Upper lobe of left lung (tissue), 6 donors: ENCODE data around the gene IMMP2L. TPM values are rescaled to one million over a fixed set of nuclear protein-coding genes. Genes with fewer than 3 reads are reported as not detected.
A peak's percentile ranks its signal among the peaks of the same experiment; 100 is the strongest.

ENCODE experiments used
- ATAC-seq, 2 donors: fragments of 200-7000 bp; cut with Tn5 transposase; one replicate each; pipeline ENCODE4 v1.9.1; 2022; ENCODE audit warnings: mild to moderate bottlenecking in 2 of 2, moderate library complexity in 2 of 2; ENCODE audit not compliant: low FRiP score in 2 of 2
- DNase-seq, 2 donors: peaks; one replicate each; pipeline ENCODE4 v3.0.0-alpha.2; 2019 to 2020
- H3K27ac ChIP-seq, 4 donors: fragments of 200-600 bp; sonication (generic); one replicate each; pipeline ENCODE4 v1.5.1; 2016 to 2019
- H3K27me3 ChIP-seq, 4 donors: fragments of 200-600 bp; sonication (generic); one replicate each; pipeline ENCODE4 v1.5.1; 2017 to 2019
- H3K36me3 ChIP-seq, 4 donors: fragments of 200-600 bp; sonication (generic); one replicate each; pipeline ENCODE4 v1.5.1; 2016 to 2019
- H3K4me1 ChIP-seq, 4 donors: fragments of 200-600 bp; sonication (generic); one replicate each; pipeline ENCODE4 v1.5.1; 2018 to 2019
- H3K4me3 ChIP-seq, 4 donors: fragments of 200-600 bp; sonication (generic); one replicate each; pipeline ENCODE4 v1.5.1; 2017 to 2019; ENCODE audit warnings: mild to moderate bottlenecking in 2 of 4, moderate library complexity in 1 of 4
- H3K9me3 ChIP-seq, 4 donors: fragments of 200-600 bp; sonication (generic); one replicate each; pipeline ENCODE4 v1.5.1; 2018 to 2019
- EP300 ChIP-seq, 4 donors: sonication (generic); formaldehyde crosslinking; IDR thresholded peaks; one replicate each; pipeline ENCODE4 v1.5.1; 2017; ENCODE audit warnings: antibody characterized with exemption in 4 of 4, control low read depth in 2 of 4
- POLR2A ChIP-seq, 4 donors: fragments of 450-650 bp; IDR thresholded peaks; one replicate each; pipeline ENCODE4 v1.5.1; 2016 to 2017; ENCODE audit warnings: antibody characterized with exemption in 4 of 4, mild to moderate bottlenecking in 2 of 4
- POLR2AphosphoS5 ChIP-seq, 2 donors: sonication (generic); formaldehyde crosslinking; IDR thresholded peaks; one replicate each; pipeline ENCODE4 v1.5.1; 2017; ENCODE audit warnings: antibody characterized with exemption in 2 of 2
- WGBS, 2 donors: methylation state at CpG; one replicate each; pipeline ENCODE4 v1.1.5; 2017 to 2018; 5-methylcytosine and 5-hydroxymethylcytosine counted together
- total RNA-seq, 6 donors: library from RNA; depleted of rRNA in 4 of 6; stranded (reverse); fragments of >200 nt in 4 of 6; gene quantifications; one replicate each; pipeline versions ENCODE4 v1.1.0 to v1.2.1, GENCODE V29; 2016 to 2021
- TF ChIP-seq, protein P1 (sequence below), 6 experiments: fragments of 450-650 bp in 4 of 6; fragments of 200-600 bp in 2 of 6; sonication (generic) in 2 of 6; IDR thresholded peaks; one replicate each; pipeline ENCODE4 v1.5.1; 2016 to 2019; ENCODE audit warnings: antibody characterized with exemption in 6 of 6
- donor health status: DM: no; HTN: no; CAD: no; lungs with moderate emphysema.
- donor health status: DM: no; HTN: yes; CAD: no; lungs with severe emphysema.

IMMP2L gene
- total RNA-seq, 6 donors from 2014 or later: 7.1 to 17.5 (median 11.3) TPM

DNA sequence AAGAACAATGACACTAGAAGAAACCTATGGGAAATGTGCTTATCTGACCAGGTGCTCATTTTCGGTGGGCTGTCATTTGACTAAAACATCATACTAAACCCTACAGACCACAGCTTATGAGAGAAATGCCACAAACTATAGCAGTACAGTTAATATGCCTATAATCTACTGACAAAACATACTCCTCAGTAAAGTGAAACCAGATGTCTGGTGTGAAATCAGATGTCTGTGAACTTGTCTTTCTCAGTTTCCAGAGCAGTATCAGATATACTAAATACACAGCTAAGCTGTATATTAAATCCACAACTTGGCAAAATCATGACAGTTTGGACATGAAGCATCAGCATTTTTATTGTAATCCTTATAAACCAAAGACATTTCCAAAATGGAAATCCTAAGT, 3.3 kb downstream of the IMMP2L start:
- ATAC-seq (no peak), DNase-seq (no peak)
- 81% methylated on average over 1 of the region's 1 CpG for WGBS, 2 donors
- Histone ChIP-seq H3K4me1 (peaks cover 10 to 21% (median 13%) of the 10 kb centered on the region in 4 donors), H3K27me3 (no peaks in the 10 kb centered on the region), H3K36me3 (peaks cover 0 to 6% (median 0%) of the 10 kb centered on the region in 4 donors), H3K4me3 (no peak overlapping the region), H3K27ac (no peak overlapping the region), H3K9me3 (no peaks in the 10 kb centered on the region)
- TF ChIP-seq, protein P1, sequence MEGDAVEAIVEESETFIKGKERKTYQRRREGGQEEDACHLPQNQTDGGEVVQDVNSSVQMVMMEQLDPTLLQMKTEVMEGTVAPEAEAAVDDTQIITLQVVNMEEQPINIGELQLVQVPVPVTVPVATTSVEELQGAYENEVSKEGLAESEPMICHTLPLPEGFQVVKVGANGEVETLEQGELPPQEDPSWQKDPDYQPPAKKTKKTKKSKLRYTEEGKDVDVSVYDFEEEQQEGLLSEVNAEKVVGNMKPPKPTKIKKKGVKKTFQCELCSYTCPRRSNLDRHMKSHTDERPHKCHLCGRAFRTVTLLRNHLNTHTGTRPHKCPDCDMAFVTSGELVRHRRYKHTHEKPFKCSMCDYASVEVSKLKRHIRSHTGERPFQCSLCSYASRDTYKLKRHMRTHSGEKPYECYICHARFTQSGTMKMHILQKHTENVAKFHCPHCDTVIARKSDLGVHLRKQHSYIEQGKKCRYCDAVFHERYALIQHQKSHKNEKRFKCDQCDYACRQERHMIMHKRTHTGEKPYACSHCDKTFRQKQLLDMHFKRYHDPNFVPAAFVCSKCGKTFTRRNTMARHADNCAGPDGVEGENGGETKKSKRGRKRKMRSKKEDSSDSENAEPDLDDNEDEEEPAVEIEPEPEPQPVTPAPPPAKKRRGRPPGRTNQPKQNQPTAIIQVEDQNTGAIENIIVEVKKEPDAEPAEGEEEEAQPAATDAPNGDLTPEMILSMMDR (IDR thresholded peaks at IDR 0.05): no peak
- no peak for TF ChIP-seq POLR2A (IDR thresholded peaks at IDR 0.05)
- TF ChIP-seq EP300 (IDR thresholded peaks at IDR 0.05): no peak
- TF ChIP-seq POLR2AphosphoS5 (IDR thresholded peaks at IDR 0.05): no peak

DNA sequence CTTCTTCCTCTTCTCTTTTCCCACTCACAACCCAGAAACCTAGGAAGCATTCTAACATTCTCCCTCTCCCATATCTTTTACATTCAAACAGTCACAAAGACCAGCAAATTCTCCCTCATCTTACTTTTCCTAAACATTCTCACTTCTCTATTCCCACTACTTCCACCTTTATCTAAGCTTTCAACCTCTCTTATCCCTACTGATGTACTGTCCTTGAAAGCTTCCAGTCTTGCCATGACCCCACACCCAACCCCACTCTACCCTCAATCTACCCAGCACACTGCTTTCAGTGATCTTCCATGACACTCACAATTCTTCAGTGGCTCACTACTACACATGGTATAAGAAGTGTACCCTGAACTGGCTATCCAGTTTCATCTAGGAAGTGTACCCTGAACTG, 5.3 kb downstream of the IMMP2L start:
- ATAC-seq: no peak
- peaks cover 0 to 6% (median 0%) of the 10 kb centered on the region in 4 donors for H3K36me3 ChIP-seq
- H3K27me3 ChIP-seq: no peaks in the 10 kb centered on the region
- DNase-seq: no peak
- H3K4me3 ChIP-seq: no peak overlapping the region
- peaks cover 10 to 15% (median 13%) of the 10 kb centered on the region in 4 donors for H3K4me1 ChIP-seq
- H3K9me3 ChIP-seq: no peaks in the 10 kb centered on the region
- H3K27ac ChIP-seq: no peak overlapping the region
- TF ChIP-seq POLR2AphosphoS5 (IDR thresholded peaks at IDR 0.05) (no peak), EP300 (IDR thresholded peaks at IDR 0.05) (no peak), POLR2A (IDR thresholded peaks at IDR 0.05) (no peak)
- TF ChIP-seq, protein P1 (IDR thresholded peaks at IDR 0.05): no peak

DNA sequence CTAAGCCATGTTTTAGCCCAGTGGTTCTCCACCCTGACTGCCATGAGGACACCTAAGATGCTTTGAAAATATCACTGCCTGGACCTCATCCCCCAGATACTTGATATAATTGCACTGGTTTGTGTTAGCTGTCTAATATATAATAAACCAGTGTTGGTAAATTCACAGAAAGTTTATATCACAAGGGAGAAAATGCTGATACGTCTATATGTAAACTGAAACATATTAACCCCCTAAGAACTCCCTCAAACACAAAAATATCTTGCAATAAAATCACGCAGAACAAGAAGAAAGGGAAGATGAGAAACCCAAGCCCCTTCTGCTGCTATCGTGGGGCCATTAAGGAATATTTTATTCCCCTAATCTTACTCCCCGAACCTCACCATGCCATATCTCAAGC, 8.2 kb downstream of the IMMP2L start:
- no peaks in the 10 kb centered on the region for H3K9me3 ChIP-seq
- 44 to 74% methylated on average over 4 of the region's 4 CpGs for WGBS, 2 donors
- no peaks in the 10 kb centered on the region for H3K27me3 ChIP-seq
- no peak for ATAC-seq
- no peak overlapping the region for H3K27ac ChIP-seq
- no peak for TF ChIP-seq POLR2AphosphoS5 (IDR thresholded peaks at IDR 0.05)
- TF ChIP-seq POLR2A (IDR thresholded peaks at IDR 0.05): no peak
- TF ChIP-seq, protein P1 (IDR thresholded peaks at IDR 0.05): no peak
- TF ChIP-seq EP300 (IDR thresholded peaks at IDR 0.05): no peak
- peaks cover 0 to 16% (median 0%) of the 10 kb centered on the region in 4 donors for H3K36me3 ChIP-seq
- H3K4me3 ChIP-seq: no peak overlapping the region
- H3K4me1 ChIP-seq: peaks cover 0 to 3% (median 0%) of the 10 kb centered on the region in 4 donors
- no peak for DNase-seq

DNA sequence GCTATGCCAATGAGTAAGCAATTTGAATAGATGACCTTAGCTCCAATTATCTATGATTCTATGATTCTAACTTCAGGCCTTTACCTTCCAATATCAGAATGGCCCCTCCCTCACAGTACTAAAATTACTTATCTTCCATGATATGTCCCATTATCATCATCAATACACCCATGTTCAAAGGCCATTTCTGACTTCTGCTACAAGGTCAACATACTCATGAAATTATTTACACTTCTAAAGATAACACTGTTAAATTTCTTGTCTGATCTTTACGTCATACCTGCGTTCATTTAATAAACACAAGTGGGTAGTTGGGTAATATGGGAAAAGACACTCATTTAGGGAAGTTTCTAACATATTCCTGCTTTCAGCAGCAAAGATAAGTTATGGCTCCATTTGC, 21.2 kb downstream of the IMMP2L start:
- TF ChIP-seq EP300 (IDR thresholded peaks at IDR 0.05) (no peak), POLR2A (IDR thresholded peaks at IDR 0.05) (no peak), POLR2AphosphoS5 (IDR thresholded peaks at IDR 0.05) (no peak)
- TF ChIP-seq, protein P1 (IDR thresholded peaks at IDR 0.05): no peak
- H3K9me3 ChIP-seq: no peaks in the 10 kb centered on the region
- WGBS, 2 donors: 52 to 76% methylated on average over 2 of the region's 2 CpGs
- ATAC-seq (no peak), DNase-seq (no peak)
- H3K36me3 ChIP-seq: no peaks in the 10 kb centered on the region
- no peak overlapping the region for H3K27ac ChIP-seq
- no peak overlapping the region for H3K4me3 ChIP-seq
- H3K4me1 ChIP-seq: no peaks in the 10 kb centered on the region
- no peaks in the 10 kb centered on the region for H3K27me3 ChIP-seq

DNA sequence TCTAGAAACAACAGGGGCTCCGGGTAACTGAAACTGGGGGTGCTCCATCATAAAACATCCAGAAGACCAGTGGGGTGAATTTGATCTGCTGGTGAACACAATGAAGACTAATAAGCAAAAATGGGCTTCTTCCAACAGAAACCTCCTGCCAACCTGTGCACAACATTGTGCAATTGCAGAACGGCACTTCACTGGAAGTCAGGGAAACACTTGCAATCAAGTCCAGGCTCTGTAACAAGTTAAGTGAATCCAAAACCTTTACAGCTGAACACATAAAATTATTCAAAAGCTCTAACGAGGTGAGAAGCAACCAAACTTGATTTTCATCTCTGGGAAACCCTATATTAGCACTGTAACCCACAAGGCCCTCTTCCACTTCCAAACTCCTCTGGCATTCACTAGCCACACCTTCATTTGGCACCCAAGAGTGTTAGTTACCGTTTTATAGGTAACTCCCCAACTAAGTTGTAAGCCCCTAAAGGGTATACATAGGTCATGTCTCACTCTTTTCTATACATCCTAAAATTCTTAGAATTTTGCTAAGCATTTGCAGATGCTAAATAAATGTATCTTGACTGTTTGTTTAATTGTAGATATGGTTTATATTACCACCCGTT, 22.0 kb downstream of the IMMP2L start:
- peak overlapping the region in 1 of 4 donors; percentile 40 for H3K27ac ChIP-seq
- no peak for TF ChIP-seq POLR2AphosphoS5 (IDR thresholded peaks at IDR 0.05)
- TF ChIP-seq POLR2A (IDR thresholded peaks at IDR 0.05): no peak
- TF ChIP-seq EP300 (IDR thresholded peaks at IDR 0.05): no peak
- TF ChIP-seq, protein P1 (IDR thresholded peaks at IDR 0.05): no peak
- ATAC-seq: no peak
- no peaks in the 10 kb centered on the region for H3K36me3 ChIP-seq
- no peaks in the 10 kb centered on the region for H3K9me3 ChIP-seq
- no peak overlapping the region for H3K4me3 ChIP-seq
- no peaks in the 10 kb centered on the region for H3K27me3 ChIP-seq
- WGBS, 2 donors: 66 to 67% methylated on average over 5 of the region's 5 CpGs
- no peaks in the 10 kb centered on the region for H3K4me1 ChIP-seq
- DNase-seq: peak in 1 of 2 donors; percentile 65
